ENCODE data around the gene ADGRF5.

DNA sequence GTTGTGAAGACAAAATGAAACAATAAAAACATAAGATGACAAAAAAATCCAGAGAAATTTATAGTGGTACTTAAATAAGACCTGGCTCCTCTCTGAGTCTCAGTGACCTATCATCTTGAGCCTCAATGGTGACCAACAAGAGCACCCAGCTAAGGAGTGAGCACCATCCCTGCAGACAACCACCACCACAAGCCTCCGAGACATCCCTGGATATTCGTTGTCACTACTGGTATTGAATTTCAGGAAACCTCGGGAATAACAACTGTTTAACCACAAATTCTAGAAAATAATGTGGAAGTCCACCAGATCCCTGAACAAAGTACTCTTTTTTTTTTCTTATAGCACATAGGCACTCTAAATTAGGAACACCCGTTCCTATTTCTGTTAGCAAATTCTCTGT lies 32.2 kb upstream of the ADGRF5 start:
- TF ChIP-seq GATA2 (IDR thresholded peaks at IDR 0.05; ENCODE audit: low read depth, low read length): no peak
- no peak for TF ChIP-seq GATA3 (IDR thresholded peaks at IDR 0.05; ENCODE audit: low read depth, low read length)

Data from SH-SY5Y (cell line).